Choroid plexus epithelial cell (primary cell): ENCODE results near the gene RBPMS2.

Experiments used
- DNase-seq: peaks from one replicate; pipeline ENCODE4 v3.0.0-alpha.2; 2010; ENCODE audit warnings: low read depth
- H3K4me3 ChIP-seq: 2 replicates; pipeline ENCODE4 v1.5.1; 2011; ENCODE audit warnings: low read depth, mild to moderate bottlenecking, control low read depth, low read length, moderate library complexity
- TF ChIP-seq, protein P1 (sequence below): conservative IDR thresholded peaks from 2 replicates; pipeline ENCODE4 v1.5.1; 2011; ENCODE audit warnings: low read depth, mild to moderate bottlenecking, control low read depth, inconsistent platforms, low read length, moderate library complexity

Gene RBPMS2

DNA sequence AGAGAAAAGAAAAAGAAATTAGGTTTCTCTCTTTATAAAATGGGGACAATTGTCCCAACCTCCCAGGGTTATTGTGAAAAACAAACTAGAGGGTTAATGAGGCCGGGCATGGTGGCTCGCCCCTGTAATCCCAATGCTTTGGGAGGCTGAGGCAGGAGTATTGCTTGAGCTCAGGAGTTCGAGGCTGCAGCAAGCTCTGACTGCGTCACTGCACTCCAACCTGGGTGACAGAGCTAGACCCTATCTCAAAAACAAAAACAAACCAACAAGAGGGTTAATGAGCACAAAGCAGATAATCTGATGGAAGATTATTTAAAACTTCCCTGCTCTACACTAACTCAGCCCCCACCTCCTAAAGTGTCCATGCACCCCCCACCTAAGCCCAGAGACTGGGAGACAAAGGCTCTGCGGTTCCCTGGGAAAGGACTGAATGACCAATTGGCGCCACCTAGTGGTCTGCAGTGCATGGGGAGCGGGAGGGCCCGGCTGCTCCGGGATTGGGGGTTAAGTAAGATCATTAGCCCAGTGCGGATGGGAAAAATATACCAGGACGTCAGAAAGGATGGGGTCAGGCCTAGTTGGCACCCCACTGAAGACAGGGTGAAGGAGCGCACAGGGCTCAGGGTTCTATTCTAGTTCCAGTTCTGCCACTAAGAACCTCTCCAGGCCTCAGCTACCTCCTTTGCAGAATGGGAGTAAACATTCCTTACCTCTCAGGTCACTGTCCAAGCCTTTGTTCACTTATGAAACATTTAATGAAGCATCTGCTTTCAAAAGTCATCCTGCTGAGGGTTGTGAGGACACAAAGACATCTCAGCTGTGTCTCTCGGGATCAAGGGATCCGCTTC, 34.5 kb upstream of the RBPMS2 start:
- no peak overlapping the region for H3K4me3 ChIP-seq
- peak; percentile 78 for DNase-seq
- TF ChIP-seq, protein P1, sequence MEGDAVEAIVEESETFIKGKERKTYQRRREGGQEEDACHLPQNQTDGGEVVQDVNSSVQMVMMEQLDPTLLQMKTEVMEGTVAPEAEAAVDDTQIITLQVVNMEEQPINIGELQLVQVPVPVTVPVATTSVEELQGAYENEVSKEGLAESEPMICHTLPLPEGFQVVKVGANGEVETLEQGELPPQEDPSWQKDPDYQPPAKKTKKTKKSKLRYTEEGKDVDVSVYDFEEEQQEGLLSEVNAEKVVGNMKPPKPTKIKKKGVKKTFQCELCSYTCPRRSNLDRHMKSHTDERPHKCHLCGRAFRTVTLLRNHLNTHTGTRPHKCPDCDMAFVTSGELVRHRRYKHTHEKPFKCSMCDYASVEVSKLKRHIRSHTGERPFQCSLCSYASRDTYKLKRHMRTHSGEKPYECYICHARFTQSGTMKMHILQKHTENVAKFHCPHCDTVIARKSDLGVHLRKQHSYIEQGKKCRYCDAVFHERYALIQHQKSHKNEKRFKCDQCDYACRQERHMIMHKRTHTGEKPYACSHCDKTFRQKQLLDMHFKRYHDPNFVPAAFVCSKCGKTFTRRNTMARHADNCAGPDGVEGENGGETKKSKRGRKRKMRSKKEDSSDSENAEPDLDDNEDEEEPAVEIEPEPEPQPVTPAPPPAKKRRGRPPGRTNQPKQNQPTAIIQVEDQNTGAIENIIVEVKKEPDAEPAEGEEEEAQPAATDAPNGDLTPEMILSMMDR = peak; percentile 94

- no peak overlapping the region for H3K4me3 ChIP-seq
- no peak for DNase-seq
- TF ChIP-seq, protein P1 = no peak
Observed at GRCh38 chr15:64808785-64809453, 33.5 kb upstream of the RBPMS2 start.

- no peak overlapping the region for H3K4me3 ChIP-seq
- TF ChIP-seq, protein P1 = no peak
- DNase-seq = no peak
Observed at GRCh38 chr15:64807751-64808222, 32.4 kb upstream of the RBPMS2 start.

DNA sequence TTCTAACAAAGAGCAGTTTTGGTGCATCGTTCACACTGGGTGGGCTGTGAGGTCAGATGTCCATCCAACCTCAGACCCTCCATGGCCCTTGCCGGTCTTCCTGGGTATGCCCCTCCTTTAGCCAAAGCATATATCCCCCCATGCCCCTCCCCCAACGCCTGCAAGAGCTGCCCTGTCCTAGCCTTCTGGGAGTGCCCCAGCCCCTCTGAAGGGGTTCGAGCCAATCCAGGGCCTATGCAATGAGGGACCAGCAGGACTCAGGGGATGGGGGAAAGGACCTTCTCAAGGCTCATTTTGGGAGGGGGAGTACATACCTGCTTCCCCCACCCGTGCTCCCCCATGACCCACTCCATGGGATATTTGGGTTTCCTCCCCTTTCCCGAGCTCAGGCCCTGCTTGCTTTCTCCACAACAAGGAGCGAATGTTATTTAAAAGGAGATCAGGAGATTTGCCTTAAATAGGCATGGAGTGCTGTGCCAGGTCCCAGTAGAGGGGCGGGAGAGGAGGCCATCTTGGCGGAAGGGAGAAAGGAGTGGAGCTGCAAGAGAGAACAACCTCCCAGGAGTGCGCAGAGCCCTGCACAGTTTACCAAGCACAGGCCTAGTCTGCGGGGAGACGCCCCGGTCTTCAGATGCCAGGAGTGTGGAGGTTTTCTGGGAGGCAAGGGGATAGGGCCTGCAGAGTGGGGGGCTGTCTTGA, 31.8 kb upstream of the RBPMS2 start:
- TF ChIP-seq, protein P1 = no peak
- DNase-seq = no peak
- no peak overlapping the region for H3K4me3 ChIP-seq

DNA sequence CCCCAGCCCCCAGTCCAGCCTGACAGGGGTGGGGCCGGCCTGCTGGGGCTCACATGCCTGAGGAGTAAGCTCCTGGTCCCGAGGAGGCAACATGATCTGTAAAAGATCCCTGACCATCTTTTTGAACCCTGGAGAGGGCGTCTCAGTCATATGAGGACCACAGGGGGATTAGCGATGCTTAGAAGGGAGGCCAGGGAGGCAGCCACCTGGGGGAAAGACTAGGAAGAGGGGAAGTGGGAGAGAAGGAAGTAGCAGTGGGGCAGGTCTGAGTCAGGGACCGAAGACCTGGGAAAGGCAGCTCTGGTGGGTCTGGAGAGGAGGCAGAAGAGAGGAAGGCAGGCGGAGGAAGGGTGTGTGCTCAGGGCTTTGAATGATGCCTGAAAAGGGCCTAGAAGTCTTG, 31.1 kb upstream of the RBPMS2 start:
- TF ChIP-seq, protein P1 = no peak
- no peak for DNase-seq
- no peak overlapping the region for H3K4me3 ChIP-seq

DNA sequence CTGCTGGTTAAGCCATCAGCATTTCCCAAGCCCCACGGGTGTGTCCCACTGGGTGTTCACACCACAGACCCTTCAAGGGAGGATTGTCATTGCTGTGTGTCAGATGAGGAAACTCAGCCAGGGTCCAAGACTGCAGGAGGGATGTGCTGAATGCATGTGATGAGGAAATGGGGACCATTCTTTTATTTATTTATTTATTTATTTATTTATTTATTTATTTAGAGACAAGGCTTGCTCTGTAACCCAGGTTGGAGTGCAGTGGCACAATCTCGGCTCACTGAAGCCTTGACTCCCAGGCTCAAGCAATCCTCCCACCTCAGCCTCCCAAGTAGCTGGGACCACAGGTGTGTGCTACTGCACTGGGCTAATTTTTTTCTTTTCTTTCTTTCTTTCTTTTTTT, 29.2 kb upstream of the RBPMS2 start:
- TF ChIP-seq, protein P1 = no peak
- no peak overlapping the region for H3K4me3 ChIP-seq
- DNase-seq = no peak
